ENCODE measurements around the gene DMGDH.
A peak's percentile ranks its signal among the peaks of the same experiment; 100 is the strongest.
"Not testable (repeated sequence)": the region's sequence is repeated elsewhere in the genome, so short reads cannot be mapped to it uniquely, and the experiment has no call there.

Gene DMGDH

GRCh38 chr5:78983601-78984438 lies 85.7 kb downstream of the DMGDH start:
- no peak for TF ChIP-seq CTCF (IDR thresholded peaks at IDR 0.05)
- H3K9me3 ChIP-seq: no peaks in the 10 kb centered on the region
- H3K4me3 ChIP-seq (ENCODE audit: low read depth in 1 of 2, low read length in 1 of 2): peak overlapping the region; percentile 73 to 85
- no peaks in the 10 kb centered on the region for H3K27me3 ChIP-seq
- peaks cover 30 to 41% of the 10 kb centered on the region in 2 experiments for H3K4me1 ChIP-seq (ENCODE audit: control insufficient read depth in 1 of 2, insufficient read depth in 1 of 2, low read depth in 1 of 2, low read length in 1 of 2)
- no peaks in the 10 kb centered on the region for H3K36me3 ChIP-seq
- peak overlapping the region; percentile 92 for H3K27ac ChIP-seq

- not testable (repeated sequence) for H3K36me3 ChIP-seq; H3K9me3 ChIP-seq; H3K27me3 ChIP-seq; H3K4me3 ChIP-seq (ENCODE audit: low read depth in 1 of 2, low read length in 1 of 2)
- Histone ChIP-seq H3K27ac (peak overlapping the region; percentile 92), H3K4me1 (ENCODE audit: control insufficient read depth in 1 of 2, insufficient read depth in 1 of 2, low read depth in 1 of 2, low read length in 1 of 2) (peaks cover 30 to 41% of the 10 kb centered on the region in 2 experiments)
Observed at GRCh38 chr5:78983194-78983593, 86.3 kb downstream of the DMGDH start.

- Histone ChIP-seq H3K4me3 (ENCODE audit: low read depth in 1 of 2, low read length in 1 of 2) (no peak overlapping the region), H3K9me3 (no peaks in the 10 kb centered on the region), H3K4me1 (ENCODE audit: control insufficient read depth in 1 of 2, insufficient read depth in 1 of 2, low read depth in 1 of 2, low read length in 1 of 2) (peaks cover 27 to 47% of the 10 kb centered on the region in 2 experiments), H3K36me3 (no peaks in the 10 kb centered on the region), H3K27ac (peak overlapping the region; percentile 49), H3K27me3 (no peaks in the 10 kb centered on the region)
- no peak for TF ChIP-seq CTCF (IDR thresholded peaks at IDR 0.05)
Observed at GRCh38 chr5:78979909-78980308, 89.6 kb downstream of the DMGDH start.

GRCh38 chr5:78979117-78979742 lies 90.2 kb downstream of the DMGDH start:
- Histone ChIP-seq H3K27ac (no peak overlapping the region), H3K4me1 (ENCODE audit: control insufficient read depth in 1 of 2, insufficient read depth in 1 of 2, low read depth in 1 of 2, low read length in 1 of 2) (peaks cover 26 to 47% of the 10 kb centered on the region in 2 experiments), H3K36me3 (no peaks in the 10 kb centered on the region), H3K27me3 (no peaks in the 10 kb centered on the region), H3K4me3 (ENCODE audit: low read depth in 1 of 2, low read length in 1 of 2) (no peak overlapping the region), H3K9me3 (no peaks in the 10 kb centered on the region)
- no peak for TF ChIP-seq CTCF (IDR thresholded peaks at IDR 0.05)

- Histone ChIP-seq H3K27me3 (no peaks in the 10 kb centered on the region), H3K9me3 (no peaks in the 10 kb centered on the region), H3K27ac (no peak overlapping the region), H3K36me3 (no peaks in the 10 kb centered on the region), H3K4me3 (ENCODE audit: low read depth in 1 of 2, low read length in 1 of 2) (no peak overlapping the region), H3K4me1 (ENCODE audit: control insufficient read depth in 1 of 2, insufficient read depth in 1 of 2, low read depth in 1 of 2, low read length in 1 of 2) (peaks cover 13 to 31% of the 10 kb centered on the region in 2 experiments)
- no peak for TF ChIP-seq CTCF (IDR thresholded peaks at IDR 0.05)
Observed at GRCh38 chr5:78975035-78975434, 94.4 kb downstream of the DMGDH start.

GRCh38 chr5:78974601-78975000 lies 94.9 kb downstream of the DMGDH start:
- TF ChIP-seq CTCF (IDR thresholded peaks at IDR 0.05): no peak
- H3K9me3 ChIP-seq: no peaks in the 10 kb centered on the region
- H3K4me3 ChIP-seq (ENCODE audit: low read depth in 1 of 2, low read length in 1 of 2): no peak overlapping the region
- peaks cover 9 to 26% of the 10 kb centered on the region in 2 experiments for H3K4me1 ChIP-seq (ENCODE audit: control insufficient read depth in 1 of 2, insufficient read depth in 1 of 2, low read depth in 1 of 2, low read length in 1 of 2)
- H3K36me3 ChIP-seq: no peaks in the 10 kb centered on the region
- H3K27ac ChIP-seq: no peak overlapping the region
- no peaks in the 10 kb centered on the region for H3K27me3 ChIP-seq
